Epithelial cell of esophagus (primary cell): ENCODE measurements around the gene IFNAR2.
"Not testable (repeated sequence)": the region's sequence is repeated elsewhere in the genome, so short reads cannot be mapped to it uniquely, and the experiment has no call there.

ENCODE experiments used
- DNase-seq: peaks from one replicate; pipeline ENCODE4 v3.0.0; 2010; ENCODE audit warnings: low read depth
- H3K4me3 ChIP-seq: 2 replicates; pipeline ENCODE4 v1.5.1; 2011; ENCODE audit warnings: mild to moderate bottlenecking, low read length, control low read depth
- CTCF ChIP-seq: IDR thresholded peaks from 2 replicates; pipeline ENCODE4 v1.5.1; 2011; ENCODE audit warnings: low read depth, mild to moderate bottlenecking, low read length, control low read depth, inconsistent platforms; ENCODE audit not compliant: insufficient read depth; ENCODE audit errors: missing control alignments

The IFNAR2 gene

DNA sequence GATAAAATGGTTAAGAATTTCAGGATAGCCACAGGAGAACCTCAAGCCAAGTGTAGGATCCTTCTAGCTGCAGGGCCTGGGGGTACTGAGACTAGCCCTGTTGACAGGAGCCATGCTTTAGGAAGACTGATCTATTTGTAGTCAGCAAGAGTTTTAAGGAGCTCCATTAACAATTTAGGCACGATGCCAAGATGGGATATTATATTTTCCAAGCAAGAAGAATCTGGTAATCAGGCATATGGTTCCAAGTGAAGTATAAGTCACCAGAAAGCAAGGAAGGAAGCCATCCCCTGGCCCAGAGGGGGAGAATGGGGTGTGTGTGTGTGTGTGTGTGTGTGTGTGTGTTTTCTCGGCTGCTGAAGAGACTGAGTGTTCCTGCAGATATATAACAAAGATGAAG lies 7.0 kb downstream of the IFNAR2 start:
- DNase-seq = no peak
- no peak overlapping the region for H3K4me3 ChIP-seq
- TF ChIP-seq CTCF = no peak

DNA sequence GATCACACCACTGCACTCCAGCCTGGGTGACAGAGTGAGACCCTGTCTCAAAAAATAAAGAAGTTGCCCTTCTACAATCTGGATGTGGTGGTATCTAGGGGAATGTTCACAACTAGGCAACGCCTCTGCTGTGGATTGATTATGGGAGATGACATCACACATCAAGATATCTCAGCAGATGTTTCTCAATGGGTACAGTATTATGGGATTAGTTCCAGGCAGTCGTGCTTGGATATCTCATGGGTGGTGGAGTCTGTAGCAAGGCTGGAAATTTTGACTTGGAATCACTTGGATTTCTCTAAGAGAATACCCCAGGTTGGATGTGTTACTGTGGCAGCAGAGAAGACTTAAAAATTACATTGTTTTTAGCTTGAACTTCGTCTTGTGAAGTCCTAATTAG lies 7.7 kb downstream of the IFNAR2 start:
- no peak overlapping the region for H3K4me3 ChIP-seq
- TF ChIP-seq CTCF = no peak
- DNase-seq = no peak

DNA sequence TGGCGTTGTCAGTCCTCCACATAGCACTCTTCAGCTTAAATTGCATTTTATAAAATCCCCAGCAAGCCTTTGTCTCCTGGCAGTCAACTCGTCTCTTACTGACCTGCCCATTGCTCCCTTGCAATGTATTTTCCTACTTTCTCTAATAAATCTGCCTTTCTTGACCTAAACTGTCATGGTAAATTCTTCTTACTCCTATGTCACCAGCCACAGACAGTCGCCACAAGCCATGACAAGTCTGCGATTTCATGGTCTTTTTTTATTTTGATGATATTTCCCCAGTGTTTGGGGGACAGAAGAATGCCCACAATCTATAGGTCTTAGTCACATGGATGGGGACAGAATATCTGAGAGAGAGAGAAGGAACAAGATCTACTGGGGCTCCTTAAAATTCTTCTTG lies 8.4 kb downstream of the IFNAR2 start:
- H3K4me3 ChIP-seq = no peak overlapping the region
- DNase-seq = no peak
- TF ChIP-seq CTCF = no peak

GRCh38 chr21:33238565-33239255 lies 9.0 kb downstream of the IFNAR2 start:
- TF ChIP-seq CTCF = no peak
- no peak overlapping the region for H3K4me3 ChIP-seq

DNA sequence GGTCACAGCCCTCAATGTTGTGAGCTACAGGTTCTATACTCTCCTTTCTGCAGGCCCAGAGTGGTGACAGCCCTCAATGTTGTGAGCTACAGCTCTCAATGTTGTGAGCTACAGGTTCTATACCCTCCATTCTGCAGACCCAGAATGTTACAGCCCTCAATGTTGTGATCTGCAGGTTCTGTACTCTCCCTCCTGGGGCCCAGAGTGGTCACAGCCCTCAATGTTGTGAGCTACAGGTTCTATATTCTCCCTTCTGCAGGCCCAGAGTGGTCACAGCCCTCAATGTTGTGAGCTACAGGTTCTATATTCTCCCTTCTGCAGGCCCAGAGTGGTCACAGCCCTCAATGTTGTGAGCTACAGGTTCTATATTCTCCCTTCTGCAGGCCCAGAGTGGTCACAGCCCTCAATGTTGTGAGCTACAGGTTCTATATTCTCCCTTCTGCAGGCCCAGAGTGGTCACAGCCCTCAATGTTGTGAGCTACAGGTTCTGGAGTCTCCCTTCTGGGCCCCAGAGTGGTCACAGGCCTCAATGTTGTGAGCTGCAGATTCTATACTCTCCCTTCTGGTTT lies 9.9 kb downstream of the IFNAR2 start:
- not testable (repeated sequence) for DNase-seq, H3K4me3 ChIP-seq

More at GRCh38 chr21:33238565-33239255, 9.0 kb downstream of the IFNAR2 start:
- DNase-seq = no peak

DNA sequence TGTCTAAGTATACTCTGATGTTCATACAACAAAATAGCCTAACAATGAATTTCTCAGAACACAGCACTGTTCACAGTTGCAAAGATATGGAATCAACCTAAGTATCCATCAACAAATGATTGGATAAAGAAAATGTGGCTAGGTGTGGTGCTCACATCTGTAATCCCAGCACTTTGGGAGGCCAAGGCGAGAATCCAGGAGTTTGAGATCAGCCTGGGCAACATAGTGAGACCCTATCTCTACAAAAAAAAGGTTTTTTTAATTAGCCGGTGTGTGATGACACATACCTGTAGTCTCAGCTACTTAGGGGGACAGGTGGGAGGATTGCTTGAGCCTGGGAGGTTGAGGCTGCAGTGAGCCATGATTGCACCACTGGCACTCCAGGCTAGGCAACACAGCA lies 10.7 kb downstream of the IFNAR2 start:
- TF ChIP-seq CTCF = no peak
- DNase-seq = no peak
- H3K4me3 ChIP-seq = no peak overlapping the region

GRCh38 chr21:33241846-33242245 lies 12.1 kb downstream of the IFNAR2 start:
- no peak overlapping the region for H3K4me3 ChIP-seq
- TF ChIP-seq CTCF = no peak
- no peak for DNase-seq

DNA sequence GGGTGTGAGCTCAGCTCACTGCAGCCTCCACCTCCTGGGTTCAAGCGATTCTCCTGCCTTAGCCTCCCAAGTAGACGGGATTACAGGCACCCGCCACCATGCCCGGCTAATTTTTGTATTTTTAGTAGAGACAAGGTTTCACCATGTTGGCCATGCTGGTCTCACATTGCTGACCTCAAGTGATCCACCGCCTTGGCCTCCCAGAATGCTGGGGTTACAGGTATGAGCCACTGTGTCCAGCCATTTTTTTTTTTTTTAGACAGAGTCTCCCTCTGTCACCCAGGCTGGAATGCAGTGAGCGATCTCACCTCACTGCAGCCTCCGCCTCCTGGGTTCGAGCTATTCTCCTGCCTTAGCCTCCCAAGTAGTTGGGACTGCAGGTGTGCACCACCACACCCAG lies 13.1 kb downstream of the IFNAR2 start:
- H3K4me3 ChIP-seq, DNase-seq: not testable (repeated sequence)
